ENCODE measurements around the gene ACTG1. TPM values are rescaled to one million over a fixed set of nuclear protein-coding genes. Genes with fewer than 3 reads are reported as not detected.

Gene ACTG1
- total and polyA plus RNA-seq, 9 of the 15 experiments (the other 6 are each of a cell fraction or from before 2014, with no cell fraction given), result 224 to 1,775 (median 568) TPM

- CTCF ChIA-PET (ENCODE audit: low intra/inter-chr PET ratio), result interaction anchor here (1.9 kb wide), 1 partner anchor 285 kb away, joined by 11 read pairs; no protein-coding TSS in a partner anchor
- peaks cover 33% of the 10 kb centered on the region; the same call in 2 of the 3 replicates for H3K36me3 ChIP-seq (ENCODE audit: control insufficient read depth, insufficient read depth, low read length)
- H3K27ac ChIP-seq (ENCODE audit: extremely low read depth, low read depth, low read length), result no peak overlapping the region
- no peaks in the 10 kb centered on the region for H3K27me3 ChIP-seq (ENCODE audit: control insufficient read depth in 2 of 2, insufficient read depth in 2 of 2, low read length in 2 of 2)
- in situ Hi-C loops (cut with MboI) (no loop called here), intact Hi-C loops (cut with micrococcal nuclease) (no loop called here)
- H2AFZ ChIP-seq (ENCODE audit: low read depth, low read length), result no peak overlapping the region
- WGBS (ENCODE audit: insufficient coverage, low coverage, missing lambda C conversion rate), result 83% methylated on average over 21 of the region's 26 CpGs
- H4K20me1 ChIP-seq (replicated peaks; ENCODE audit: control insufficient read depth, insufficient read depth, low read length), result peaks cover 13% of the 10 kb centered on the region; the same call in 1 of the 2 replicates
- ATAC-seq (peak; percentile 5; the same call in 1 of the 3 replicates), FAIRE-seq (no peak), DNase-seq (ENCODE audit: extremely low read depth in 1 of 4, low spot score in 3 of 4) (no peak)
- peaks cover 0 to 63% of the 10 kb centered on the region in 2 experiments; a peak in 2 of 5 replicates for H3K4me1 ChIP-seq (replicated peaks in 1 of 2; ENCODE audit: control insufficient read depth in 2 of 2, insufficient read depth in 2 of 2, low read length in 2 of 2)
- no peaks in the 10 kb centered on the region for H3K79me2 ChIP-seq (ENCODE audit: control insufficient read depth, insufficient read depth, low read length)
- peaks cover 4% of the 10 kb centered on the region for H3K9me1 ChIP-seq (ENCODE audit: control insufficient read depth, insufficient read depth, low read length)
- H3K4me2 ChIP-seq (ENCODE audit: insufficient read depth, low read length), result no peak overlapping the region
- BruUV-seq (replicated peaks), result no TSS peak
- no peak overlapping the region for H3K4me3 ChIP-seq
- peak overlapping the region in 1 of 2 experiments; percentile 66; a peak in 1 of 4 replicates for H3K9ac ChIP-seq (ENCODE audit: insufficient read depth in 1 of 2, low read depth in 2 of 2, low read length in 2 of 2)
- no peaks in the 10 kb centered on the region for H3K9me3 ChIP-seq (replicated peaks; ENCODE audit: control insufficient read depth, insufficient read depth, low read depth, low read length)
- POLR2A ChIA-PET, result interaction anchor here (0.5 to 4.0 kb wide), 5 partner anchors 9 to 1906 kb away, joined by 3 to 26 read pairs (median 3); partner anchors contain the start of gene FAAP100
- TF ChIP-seq LEF1 (IDR thresholded peaks at IDR 0.05) (no peak), KLF6 (CRISPR knock-in tag; IDR thresholded peaks at IDR 0.05; ENCODE audit: borderline replicate concordance) (no peak), ZBTB40 (IDR thresholded peaks at IDR 0.05) (no peak), ZBTB40 (CRISPR knock-in tag; IDR thresholded peaks at IDR 0.05) (no peak), NFYB (IDR thresholded peaks at IDR 0.05; ENCODE audit: extremely low read depth, insufficient read length) (no peak), ZBTB33 (CRISPR knock-in tag; IDR thresholded peaks at IDR 0.05) (peak; percentile 54; the same call in 1 of the 2 replicates), JUNB (CRISPR knock-in tag; conservative IDR thresholded peaks at IDR 0.05) (no peak), IRF9 (tag; IDR thresholded peaks at IDR 0.05) (no peak), MCM7 (IDR thresholded peaks at IDR 0.05) (no peak)
Measured at GRCh38 chr17:81537856-81538555, 25.4 kb upstream of the ACTG1 start.

All from K562 (cell line).